GM12864 (cell line): Measurements from ENCODE around the gene ZNF181.
A peak's percentile ranks its signal among the peaks of the same experiment; 100 is the strongest.

Experiments used
- DNase-seq: peaks from one replicate; pipeline ENCODE4 v3.0.0-alpha.2; 2011; ENCODE audit warnings: low read depth
- H3K4me3 ChIP-seq: 2 replicates; pipeline ENCODE4 v1.5.1; 2011; ENCODE audit warnings: mild to moderate bottlenecking, low read depth, low read length, control low read depth
- TF ChIP-seq, protein P1 (sequence below): IDR thresholded peaks from 2 replicates; pipeline ENCODE4 v1.5.1; 2011; ENCODE audit warnings: low read depth, mild to moderate bottlenecking, moderate library complexity, low read length, control low read depth, inconsistent platforms; ENCODE audit errors: missing control alignments

ZNF181 gene

GRCh38 chr19:34731019-34731829 lies 2.8 kb upstream of the ZNF181 start:
- no peak for DNase-seq
- no peak overlapping the region for H3K4me3 ChIP-seq
- TF ChIP-seq, protein P1, sequence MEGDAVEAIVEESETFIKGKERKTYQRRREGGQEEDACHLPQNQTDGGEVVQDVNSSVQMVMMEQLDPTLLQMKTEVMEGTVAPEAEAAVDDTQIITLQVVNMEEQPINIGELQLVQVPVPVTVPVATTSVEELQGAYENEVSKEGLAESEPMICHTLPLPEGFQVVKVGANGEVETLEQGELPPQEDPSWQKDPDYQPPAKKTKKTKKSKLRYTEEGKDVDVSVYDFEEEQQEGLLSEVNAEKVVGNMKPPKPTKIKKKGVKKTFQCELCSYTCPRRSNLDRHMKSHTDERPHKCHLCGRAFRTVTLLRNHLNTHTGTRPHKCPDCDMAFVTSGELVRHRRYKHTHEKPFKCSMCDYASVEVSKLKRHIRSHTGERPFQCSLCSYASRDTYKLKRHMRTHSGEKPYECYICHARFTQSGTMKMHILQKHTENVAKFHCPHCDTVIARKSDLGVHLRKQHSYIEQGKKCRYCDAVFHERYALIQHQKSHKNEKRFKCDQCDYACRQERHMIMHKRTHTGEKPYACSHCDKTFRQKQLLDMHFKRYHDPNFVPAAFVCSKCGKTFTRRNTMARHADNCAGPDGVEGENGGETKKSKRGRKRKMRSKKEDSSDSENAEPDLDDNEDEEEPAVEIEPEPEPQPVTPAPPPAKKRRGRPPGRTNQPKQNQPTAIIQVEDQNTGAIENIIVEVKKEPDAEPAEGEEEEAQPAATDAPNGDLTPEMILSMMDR, result no peak

DNA sequence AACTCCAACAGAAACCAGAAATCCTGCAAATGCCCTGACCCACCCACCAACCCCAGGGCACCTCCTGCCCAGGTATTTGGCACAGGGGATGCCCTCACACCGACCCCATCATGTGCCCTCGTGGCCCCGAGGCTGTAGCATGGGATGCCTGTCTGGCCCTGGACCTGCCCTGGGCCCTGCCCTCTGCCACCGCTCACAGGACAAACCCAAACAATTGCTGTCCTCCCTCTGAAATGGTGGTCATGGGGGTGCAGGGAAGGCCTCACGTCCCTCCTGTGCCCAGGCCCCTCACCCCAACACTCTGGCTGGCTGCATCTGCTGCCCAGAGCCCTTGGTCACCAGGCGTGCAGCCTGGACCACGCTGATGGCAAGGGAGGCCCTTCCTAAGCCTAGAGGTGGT lies 2.1 kb upstream of the ZNF181 start:
- DNase-seq, result no peak
- TF ChIP-seq, protein P1, result no peak
- no peak overlapping the region for H3K4me3 ChIP-seq

- DNase-seq, result no peak
- peak overlapping the region; percentile 65 for H3K4me3 ChIP-seq
- TF ChIP-seq, protein P1, result no peak
These were observed 1.3 kb upstream of the ZNF181 start for GRCh38 chr19:34732612-34733211.

GRCh38 chr19:34733266-34733745 lies 737 bp upstream of the ZNF181 start:
- DNase-seq, result no peak
- TF ChIP-seq, protein P1, result no peak
- H3K4me3 ChIP-seq, result peak overlapping the region; percentile 65

GRCh38 chr19:34734537-34735103 lies 577 bp downstream of the ZNF181 start:
- peak overlapping the region; percentile 65 for H3K4me3 ChIP-seq
- no peak for DNase-seq
- TF ChIP-seq, protein P1, result no peak

GRCh38 chr19:34744896-34745690 lies 11.1 kb downstream of the ZNF181 start:
- TF ChIP-seq, protein P1, result no peak
- no peak for DNase-seq
- no peak overlapping the region for H3K4me3 ChIP-seq
